GM23338 (cell line): ENCODE data around the gene HIBADH. TPM values are rescaled to one million over a fixed set of nuclear protein-coding genes. Genes with fewer than 3 reads are reported as not detected.

Experiments
- ATAC-seq: fragments of 200-7000 bp; cut with Tn5 transposase; 3 replicates; pipeline ENCODE4 v1.9.1; 2020
- DNase-seq: peaks from one replicate; pipeline ENCODE4 v3.0.0-alpha.2; 2015; ENCODE audit warnings: low spot score
- H2AFZ ChIP-seq: fragments of 200-600 bp; sonication (generic); 2 replicates; pipeline ENCODE4 v1.8.0; 2016; ENCODE audit warnings: antibody characterized with exemption, mild to moderate bottlenecking, moderate library complexity
- H3F3A ChIP-seq: fragments of 200-600 bp; sonication (generic); replicated peaks from 2 replicates; pipeline ENCODE4 v1.8.0; 2017; ENCODE audit warnings: antibody characterized with exemption, mixed run types, low read depth
- H3K27ac ChIP-seq: fragments of 200-600 bp; sonication (generic); 2 replicates; pipeline ENCODE4 v1.6.1; 2016; ENCODE audit warnings: low read depth
- H3K27me3 ChIP-seq: fragments of 200-600 bp; sonication (generic); 2 replicates; pipeline ENCODE4 v1.8.0; 2016; ENCODE audit warnings: mild to moderate bottlenecking, mixed run types, moderate library complexity; ENCODE audit not compliant: insufficient read depth
- H3K36me3 ChIP-seq: fragments of 200-600 bp; sonication (generic); 2 replicates; pipeline ENCODE4 v1.8.0; 2016; ENCODE audit warnings: mild to moderate bottlenecking; ENCODE audit not compliant: insufficient read depth
- H3K4me1 ChIP-seq: fragments of 200-600 bp; sonication (generic); 2 replicates; pipeline ENCODE4 v1.8.0; 2016; ENCODE audit warnings: mild to moderate bottlenecking, moderate library complexity; ENCODE audit not compliant: insufficient read depth
- H3K4me2 ChIP-seq: fragments of 200-600 bp; sonication (generic); 2 replicates; pipeline ENCODE4 v1.7.1; 2017; ENCODE audit warnings: mixed run types
- H3K4me3 ChIP-seq: fragments of 200-600 bp; sonication (generic); 2 replicates; pipeline ENCODE4 v1.6.1; 2016; ENCODE audit warnings: mixed run types
- H3K79me2 ChIP-seq: fragments of 200-600 bp; sonication (generic); replicated peaks from 2 replicates; pipeline ENCODE4 v1.8.0; 2017; ENCODE audit warnings: mild to moderate bottlenecking; ENCODE audit not compliant: insufficient read depth
- H3K9me2 ChIP-seq: fragments of 200-600 bp; sonication (generic); 2 replicates; pipeline ENCODE4 v1.8.0; 2017; ENCODE audit not compliant: insufficient read depth
- H4K20me1 ChIP-seq: fragments of 200-600 bp; sonication (generic); replicated peaks from 2 replicates; pipeline ENCODE4 v1.8.0; 2017; ENCODE audit warnings: mild to moderate bottlenecking; ENCODE audit not compliant: insufficient read depth
- H3K27ac Mint-ChIP-seq: 2 replicates; pipeline ENCODE4 v1.8.0; 2020; ENCODE audit warnings: inconsistent platforms, mild to moderate bottlenecking, moderate library complexity, mixed read lengths
- H3K27me3 Mint-ChIP-seq: 3 replicates; pipeline ENCODE4 v1.8.0; 2022; ENCODE audit warnings: low read depth, mild to moderate bottlenecking, moderate library complexity, mixed read lengths, inconsistent platforms; ENCODE audit not compliant: insufficient read depth, poor library complexity
- H3K36me3 Mint-ChIP-seq: 3 replicates; pipeline ENCODE4 v1.8.0; 2021; ENCODE audit warnings: low read depth, mild to moderate bottlenecking, inconsistent platforms, moderate library complexity, mixed read lengths
- H3K4me1 Mint-ChIP-seq: 3 replicates; pipeline ENCODE4 v1.8.0; 2020; ENCODE audit warnings: mild to moderate bottlenecking, inconsistent platforms, mixed read lengths
- H3K4me3 Mint-ChIP-seq: 3 replicates; pipeline ENCODE4 v1.8.0; 2021; ENCODE audit warnings: moderate library complexity, mild to moderate bottlenecking, inconsistent platforms, mixed read lengths
- H3K9me3 Mint-ChIP-seq: 3 replicates; pipeline ENCODE4 v1.8.0; 2020; ENCODE audit warnings: moderate library complexity, mild to moderate bottlenecking, inconsistent platforms, mixed read lengths
- CREB1 ChIP-seq: fragments of 250-450 bp; sonication (Bioruptor Pico); IDR thresholded peaks from 2 replicates; pipeline ENCODE4 v1.5.0; 2020; ENCODE audit warnings: low read depth, mild to moderate bottlenecking, moderate library complexity
- ETS1 ChIP-seq: IDR thresholded peaks from 2 replicates; pipeline ENCODE4 v1.6.1; 2016; ENCODE audit warnings: antibody characterized with exemption
- EZH2 ChIP-seq: fragments of 200-600 bp; sonication (generic); IDR thresholded peaks from one replicate; pipeline ENCODE4 v1.8.0; 2017; ENCODE audit warnings: antibody characterized with exemption, mild to moderate bottlenecking, low read depth; ENCODE audit not compliant: unreplicated experiment
- EZH2phosphoT487 ChIP-seq: fragments of 200-600 bp; sonication (generic); IDR thresholded peaks from one replicate; pipeline ENCODE4 v1.8.1; 2018; ENCODE audit warnings: antibody characterized with exemption; ENCODE audit not compliant: unreplicated experiment
- JUNB ChIP-seq: IDR thresholded peaks from one replicate; pipeline ENCODE4 v1.6.1; 2016; ENCODE audit warnings: antibody characterized with exemption; ENCODE audit not compliant: unreplicated experiment
- NANOG ChIP-seq: IDR thresholded peaks from 2 replicates; pipeline ENCODE4 v1.6.1; 2016; ENCODE audit warnings: antibody characterized with exemption, borderline replicate concordance
- POLR2AphosphoS5 ChIP-seq: IDR thresholded peaks from 2 replicates; pipeline ENCODE4 v1.6.1; 2016; ENCODE audit warnings: antibody characterized with exemption, low read depth
- STAT1 ChIP-seq: IDR thresholded peaks from one replicate; pipeline ENCODE4 v1.6.1; 2016; ENCODE audit warnings: antibody characterized with exemption; ENCODE audit not compliant: unreplicated experiment
- ZNF114 ChIP-seq: fragments of 250-450 bp; sonication (Bioruptor Pico); IDR thresholded peaks from 2 replicates; pipeline ENCODE4 v1.5.0; 2020; ENCODE audit warnings: mild to moderate bottlenecking, moderate library complexity
- polyA plus RNA-seq: library from polyadenylated mRNA; unstranded; fragments of >200 nt; fragmentation: Nextera tagmentation; extraction: Ambion mirVana; gene quantifications from 2 replicates; pipeline ENCODE4 v1.2.1, GENCODE V29; 2016
- total RNA-seq: library from RNA; depleted of rRNA; stranded (reverse); fragments of >200 nt; shearing (Covaris generic); gene quantifications from 2 replicates; pipeline ENCODE4 v1.2.3, GENCODE V29; 2014
- TF ChIP-seq, protein P1 (sequence below): IDR thresholded peaks from one replicate; pipeline ENCODE4 v1.6.1; 2018; ENCODE audit warnings: antibody characterized with exemption; ENCODE audit not compliant: unreplicated experiment
- TF ChIP-seq, protein P2 (sequence below): fragments of 250-450 bp; sonication (Bioruptor Pico); IDR thresholded peaks from 2 replicates; pipeline ENCODE4 v1.5.0; 2020; ENCODE audit warnings: mild to moderate bottlenecking, moderate library complexity

The HIBADH gene
- total and polyA plus RNA-seq, 2 experiments from 2014 or later: 31.3 to 57.0 TPM

GRCh38 chr7:27585781-27586447 is 76.8 kb downstream of the HIBADH start:
- no peaks in the 10 kb centered on the region for H3K27me3 Mint-ChIP-seq
- TF ChIP-seq CREB1 (CRISPR knock-in tag) (no peak), ETS1 (no peak), POLR2AphosphoS5 (no peak), EZH2phosphoT487 (no peak), STAT1 (no peak)
- H3K9me3 Mint-ChIP-seq: no peaks in the 10 kb centered on the region

DNA sequence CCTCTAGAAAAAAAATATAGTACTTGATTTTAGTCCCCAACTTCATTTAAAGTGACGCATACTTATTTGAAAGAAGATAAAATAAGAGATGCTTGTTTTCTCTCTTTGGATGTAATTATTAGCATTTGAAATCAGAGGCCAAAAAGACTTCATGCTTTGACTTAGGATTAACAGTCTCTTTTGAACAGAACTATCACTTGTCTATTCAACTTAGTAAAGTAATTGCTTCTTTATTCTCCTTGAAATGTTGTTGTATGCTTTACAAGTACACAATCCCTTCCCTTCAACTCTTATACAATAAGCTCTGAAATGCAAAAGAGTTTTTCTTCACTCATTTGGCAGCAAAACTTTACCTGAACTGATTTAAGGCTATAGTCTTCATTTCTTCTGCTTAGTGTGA is 80.8 kb downstream of the HIBADH start:
- no peak for DNase-seq
- H2AFZ ChIP-seq: no peak overlapping the region
- no peaks in the 10 kb centered on the region for H3K9me3 Mint-ChIP-seq
- no peaks in the 10 kb centered on the region for H3K9me2 ChIP-seq
- H3K4me1 Mint-ChIP-seq: peaks cover 19% of the 10 kb centered on the region
- H3K27ac Mint-ChIP-seq: no peak overlapping the region
- H3K36me3 Mint-ChIP-seq: no peaks in the 10 kb centered on the region
- no peaks in the 10 kb centered on the region for H3K27me3 Mint-ChIP-seq
- no peak overlapping the region for H3K4me2 ChIP-seq
- no peak overlapping the region for H3K4me3 ChIP-seq
- H3K36me3 ChIP-seq: no peaks in the 10 kb centered on the region
- no peak overlapping the region for H3K4me3 Mint-ChIP-seq
- peaks cover 12% of the 10 kb centered on the region; the same call in 1 of the 2 replicates for H3K4me1 ChIP-seq
- H3K27me3 ChIP-seq: no peaks in the 10 kb centered on the region
- no peaks in the 10 kb centered on the region for H3K79me2 ChIP-seq
- H3K27ac ChIP-seq: no peak overlapping the region
- no peaks in the 10 kb centered on the region for H3F3A ChIP-seq
- ATAC-seq: no peak
- H4K20me1 ChIP-seq: no peaks in the 10 kb centered on the region
- TF ChIP-seq EZH2: no peak
- TF ChIP-seq NANOG: no peak
- no peak for TF ChIP-seq CREB1 (CRISPR knock-in tag)
- TF ChIP-seq STAT1: no peak
- no peak for TF ChIP-seq POLR2AphosphoS5
- TF ChIP-seq ZNF114: no peak
- no peak for TF ChIP-seq JUNB
- TF ChIP-seq, protein P1, sequence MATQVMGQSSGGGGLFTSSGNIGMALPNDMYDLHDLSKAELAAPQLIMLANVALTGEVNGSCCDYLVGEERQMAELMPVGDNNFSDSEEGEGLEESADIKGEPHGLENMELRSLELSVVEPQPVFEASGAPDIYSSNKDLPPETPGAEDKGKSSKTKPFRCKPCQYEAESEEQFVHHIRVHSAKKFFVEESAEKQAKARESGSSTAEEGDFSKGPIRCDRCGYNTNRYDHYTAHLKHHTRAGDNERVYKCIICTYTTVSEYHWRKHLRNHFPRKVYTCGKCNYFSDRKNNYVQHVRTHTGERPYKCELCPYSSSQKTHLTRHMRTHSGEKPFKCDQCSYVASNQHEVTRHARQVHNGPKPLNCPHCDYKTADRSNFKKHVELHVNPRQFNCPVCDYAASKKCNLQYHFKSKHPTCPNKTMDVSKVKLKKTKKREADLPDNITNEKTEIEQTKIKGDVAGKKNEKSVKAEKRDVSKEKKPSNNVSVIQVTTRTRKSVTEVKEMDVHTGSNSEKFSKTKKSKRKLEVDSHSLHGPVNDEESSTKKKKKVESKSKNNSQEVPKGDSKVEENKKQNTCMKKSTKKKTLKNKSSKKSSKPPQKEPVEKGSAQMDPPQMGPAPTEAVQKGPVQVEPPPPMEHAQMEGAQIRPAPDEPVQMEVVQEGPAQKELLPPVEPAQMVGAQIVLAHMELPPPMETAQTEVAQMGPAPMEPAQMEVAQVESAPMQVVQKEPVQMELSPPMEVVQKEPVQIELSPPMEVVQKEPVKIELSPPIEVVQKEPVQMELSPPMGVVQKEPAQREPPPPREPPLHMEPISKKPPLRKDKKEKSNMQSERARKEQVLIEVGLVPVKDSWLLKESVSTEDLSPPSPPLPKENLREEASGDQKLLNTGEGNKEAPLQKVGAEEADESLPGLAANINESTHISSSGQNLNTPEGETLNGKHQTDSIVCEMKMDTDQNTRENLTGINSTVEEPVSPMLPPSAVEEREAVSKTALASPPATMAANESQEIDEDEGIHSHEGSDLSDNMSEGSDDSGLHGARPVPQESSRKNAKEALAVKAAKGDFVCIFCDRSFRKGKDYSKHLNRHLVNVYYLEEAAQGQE: no peak
- TF ChIP-seq, protein P2, sequence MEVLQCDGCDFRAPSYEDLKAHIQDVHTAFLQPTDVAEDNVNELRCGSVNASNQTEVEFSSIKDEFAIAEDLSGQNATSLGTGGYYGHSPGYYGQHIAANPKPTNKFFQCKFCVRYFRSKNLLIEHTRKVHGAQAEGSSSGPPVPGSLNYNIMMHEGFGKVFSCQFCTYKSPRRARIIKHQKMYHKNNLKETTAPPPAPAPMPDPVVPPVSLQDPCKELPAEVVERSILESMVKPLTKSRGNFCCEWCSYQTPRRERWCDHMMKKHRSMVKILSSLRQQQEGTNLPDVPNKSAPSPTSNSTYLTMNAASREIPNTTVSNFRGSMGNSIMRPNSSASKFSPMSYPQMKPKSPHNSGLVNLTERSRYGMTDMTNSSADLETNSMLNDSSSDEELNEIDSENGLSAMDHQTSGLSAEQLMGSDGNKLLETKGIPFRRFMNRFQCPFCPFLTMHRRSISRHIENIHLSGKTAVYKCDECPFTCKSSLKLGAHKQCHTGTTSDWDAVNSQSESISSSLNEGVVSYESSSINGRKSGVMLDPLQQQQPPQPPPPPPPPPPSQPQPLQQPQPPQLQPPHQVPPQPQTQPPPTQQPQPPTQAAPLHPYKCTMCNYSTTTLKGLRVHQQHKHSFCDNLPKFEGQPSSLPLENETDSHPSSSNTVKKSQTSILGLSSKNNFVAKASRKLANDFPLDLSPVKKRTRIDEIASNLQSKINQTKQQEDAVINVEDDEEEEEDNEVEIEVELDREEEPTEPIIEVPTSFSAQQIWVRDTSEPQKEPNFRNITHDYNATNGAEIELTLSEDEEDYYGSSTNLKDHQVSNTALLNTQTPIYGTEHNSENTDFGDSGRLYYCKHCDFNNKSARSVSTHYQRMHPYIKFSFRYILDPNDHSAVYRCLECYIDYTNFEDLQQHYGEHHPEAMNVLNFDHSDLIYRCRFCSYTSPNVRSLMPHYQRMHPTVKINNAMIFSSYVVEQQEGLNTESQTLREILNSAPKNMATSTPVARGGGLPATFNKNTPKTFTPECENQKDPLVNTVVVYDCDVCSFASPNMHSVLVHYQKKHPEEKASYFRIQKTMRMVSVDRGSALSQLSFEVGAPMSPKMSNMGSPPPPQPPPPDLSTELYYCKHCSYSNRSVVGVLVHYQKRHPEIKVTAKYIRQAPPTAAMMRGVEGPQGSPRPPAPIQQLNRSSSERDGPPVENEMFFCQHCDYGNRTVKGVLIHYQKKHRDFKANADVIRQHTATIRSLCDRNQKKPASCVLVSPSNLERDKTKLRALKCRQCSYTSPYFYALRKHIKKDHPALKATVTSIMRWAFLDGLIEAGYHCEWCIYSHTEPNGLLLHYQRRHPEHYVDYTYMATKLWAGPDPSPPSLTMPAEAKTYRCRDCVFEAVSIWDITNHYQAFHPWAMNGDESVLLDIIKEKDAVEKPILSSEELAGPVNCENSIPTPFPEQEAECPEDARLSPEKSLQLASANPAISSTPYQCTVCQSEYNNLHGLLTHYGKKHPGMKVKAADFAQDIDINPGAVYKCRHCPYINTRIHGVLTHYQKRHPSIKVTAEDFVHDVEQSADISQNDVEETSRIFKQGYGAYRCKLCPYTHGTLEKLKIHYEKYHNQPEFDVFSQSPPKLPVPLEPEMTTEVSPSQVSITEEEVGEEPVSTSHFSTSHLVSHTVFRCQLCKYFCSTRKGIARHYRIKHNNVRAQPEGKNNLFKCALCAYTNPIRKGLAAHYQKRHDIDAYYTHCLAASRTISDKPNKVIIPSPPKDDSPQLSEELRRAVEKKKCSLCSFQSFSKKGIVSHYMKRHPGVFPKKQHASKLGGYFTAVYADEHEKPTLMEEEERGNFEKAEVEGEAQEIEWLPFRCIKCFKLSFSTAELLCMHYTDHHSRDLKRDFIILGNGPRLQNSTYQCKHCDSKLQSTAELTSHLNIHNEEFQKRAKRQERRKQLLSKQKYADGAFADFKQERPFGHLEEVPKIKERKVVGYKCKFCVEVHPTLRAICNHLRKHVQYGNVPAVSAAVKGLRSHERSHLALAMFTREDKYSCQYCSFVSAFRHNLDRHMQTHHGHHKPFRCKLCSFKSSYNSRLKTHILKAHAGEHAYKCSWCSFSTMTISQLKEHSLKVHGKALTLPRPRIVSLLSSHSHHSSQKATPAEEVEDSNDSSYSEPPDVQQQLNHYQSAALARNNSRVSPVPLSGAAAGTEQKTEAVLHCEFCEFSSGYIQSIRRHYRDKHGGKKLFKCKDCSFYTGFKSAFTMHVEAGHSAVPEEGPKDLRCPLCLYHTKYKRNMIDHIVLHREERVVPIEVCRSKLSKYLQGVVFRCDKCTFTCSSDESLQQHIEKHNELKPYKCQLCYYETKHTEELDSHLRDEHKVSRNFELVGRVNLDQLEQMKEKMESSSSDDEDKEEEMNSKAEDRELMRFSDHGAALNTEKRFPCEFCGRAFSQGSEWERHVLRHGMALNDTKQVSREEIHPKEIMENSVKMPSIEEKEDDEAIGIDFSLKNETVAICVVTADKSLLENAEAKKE: no peak

More at GRCh38 chr7:27585781-27586447, 76.8 kb downstream of the HIBADH start:
- no peaks in the 10 kb centered on the region for H3K27me3 ChIP-seq
- H3K4me1 ChIP-seq: peaks cover 22% of the 10 kb centered on the region; the same call in 1 of the 2 replicates
- H4K20me1 ChIP-seq: no peaks in the 10 kb centered on the region
- H3K36me3 Mint-ChIP-seq: no peaks in the 10 kb centered on the region
- H3K27ac ChIP-seq: no peak overlapping the region
- ATAC-seq (no peak), DNase-seq (no peak)
- no peak overlapping the region for H3K27ac Mint-ChIP-seq
- H3K4me3 Mint-ChIP-seq: no peak overlapping the region
- H3F3A ChIP-seq: no peaks in the 10 kb centered on the region
- no peaks in the 10 kb centered on the region for H3K36me3 ChIP-seq
- no peaks in the 10 kb centered on the region for H3K79me2 ChIP-seq
- no peaks in the 10 kb centered on the region for H3K9me2 ChIP-seq
- H2AFZ ChIP-seq: no peak overlapping the region
- H3K4me3 ChIP-seq: no peak overlapping the region
- H3K4me1 Mint-ChIP-seq: peaks cover 38% of the 10 kb centered on the region
- no peak overlapping the region for H3K4me2 ChIP-seq
